ENCODE results near the gene ADAM12. TPM values are rescaled to one million over a fixed set of nuclear protein-coding genes. Genes with fewer than 3 reads are reported as not detected.

Gene ADAM12
- total RNA-seq, 1 experiment from 2014 or later, result not detected

- H3K4me1 Mint-ChIP-seq (ENCODE audit: low read depth, unreplicated experiment), result no peaks in the 10 kb centered on the region
- intact Hi-C loops (cut with micrococcal nuclease; ENCODE audit: unreplicated experiment), result no loop called here
- no peaks in the 10 kb centered on the region for H3K9me3 Mint-ChIP-seq (ENCODE audit: low read depth, unreplicated experiment)
- no peak overlapping the region for H3K27ac Mint-ChIP-seq (ENCODE audit: unreplicated experiment)
- DNase-seq, result no peak
- no peak overlapping the region for H3K4me3 Mint-ChIP-seq (ENCODE audit: low read depth, unreplicated experiment)
- no peak for TF ChIP-seq CTCF (IDR thresholded peaks at IDR 0.05; ENCODE audit: unreplicated experiment)
- BruUV-seq (replicated peaks), result no TSS peak
- CTCF ChIA-PET, result no interaction called here
- H3K27me3 Mint-ChIP-seq (ENCODE audit: unreplicated experiment), result peaks cover 14% of the 10 kb centered on the region
- H3K36me3 Mint-ChIP-seq (ENCODE audit: insufficient read depth, unreplicated experiment), result no peaks in the 10 kb centered on the region
Observed at GRCh38 chr10:126243971-126244370, 144.3 kb downstream of the ADAM12 start.

GRCh38 chr10:126243306-126243705 is 145.0 kb downstream of the ADAM12 start:
- no peak for TF ChIP-seq CTCF (IDR thresholded peaks at IDR 0.05; ENCODE audit: unreplicated experiment)
- no peaks in the 10 kb centered on the region for H3K4me1 Mint-ChIP-seq (ENCODE audit: low read depth, unreplicated experiment)
- CTCF ChIA-PET, result no interaction called here
- no TSS peak for BruUV-seq (replicated peaks)
- DNase-seq, result no peak
- intact Hi-C loops (cut with micrococcal nuclease; ENCODE audit: unreplicated experiment), result no loop called here
- no peaks in the 10 kb centered on the region for H3K36me3 Mint-ChIP-seq (ENCODE audit: insufficient read depth, unreplicated experiment)
- H3K27ac Mint-ChIP-seq (ENCODE audit: unreplicated experiment), result no peak overlapping the region
- no peak overlapping the region for H3K4me3 Mint-ChIP-seq (ENCODE audit: low read depth, unreplicated experiment)
- peaks cover 14% of the 10 kb centered on the region for H3K27me3 Mint-ChIP-seq (ENCODE audit: unreplicated experiment)
- H3K9me3 Mint-ChIP-seq (ENCODE audit: low read depth, unreplicated experiment), result no peaks in the 10 kb centered on the region

DNA sequence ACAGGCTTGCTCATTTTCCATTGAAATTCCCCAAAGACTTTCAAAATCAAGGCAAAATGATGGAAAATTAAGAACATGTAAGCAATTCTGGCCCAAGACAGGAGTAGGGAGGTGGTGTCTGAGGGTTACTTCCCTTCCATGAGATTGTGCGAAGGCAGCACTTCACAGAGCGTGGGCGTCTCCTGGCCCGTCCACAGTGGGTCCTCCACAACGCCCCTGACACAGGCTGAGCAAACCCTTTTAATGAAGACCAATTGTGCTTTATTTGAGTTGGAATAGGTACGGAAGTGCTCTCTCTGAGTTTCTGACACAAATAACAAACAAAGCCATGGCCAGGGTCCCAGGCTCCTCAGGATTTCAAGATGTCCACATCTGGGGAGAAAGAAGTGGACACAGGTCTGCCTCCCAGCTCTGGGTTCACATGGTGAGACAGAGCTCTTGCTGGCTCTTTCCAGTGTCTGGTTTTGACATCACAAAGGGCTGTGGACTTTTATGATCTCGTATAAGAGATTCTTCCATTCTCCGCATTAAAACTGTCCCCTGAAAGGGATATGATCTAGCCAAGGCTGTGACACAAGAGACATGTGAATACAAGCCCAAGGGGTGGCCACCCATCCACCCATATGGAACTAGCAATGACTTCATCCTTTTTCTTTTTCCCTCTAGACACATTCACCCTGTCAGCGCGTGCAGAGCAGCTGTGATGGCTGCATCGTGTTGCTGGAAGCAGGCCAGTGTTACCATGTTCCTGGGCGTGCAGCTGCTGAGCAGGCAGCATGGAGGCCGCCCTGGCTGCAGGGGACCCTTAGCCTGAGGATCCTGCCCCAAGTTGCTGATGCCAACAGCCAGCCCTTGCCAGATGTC is 145.6 kb downstream of the ADAM12 start:
- no TSS peak for BruUV-seq (replicated peaks)
- no peak for TF ChIP-seq CTCF (IDR thresholded peaks at IDR 0.05; ENCODE audit: unreplicated experiment)
- no peaks in the 10 kb centered on the region for H3K9me3 Mint-ChIP-seq (ENCODE audit: low read depth, unreplicated experiment)
- H3K36me3 Mint-ChIP-seq (ENCODE audit: insufficient read depth, unreplicated experiment), result no peaks in the 10 kb centered on the region
- peaks cover 17% of the 10 kb centered on the region for H3K27me3 Mint-ChIP-seq (ENCODE audit: unreplicated experiment)
- H3K4me3 Mint-ChIP-seq (ENCODE audit: low read depth, unreplicated experiment), result no peak overlapping the region
- intact Hi-C loops (cut with micrococcal nuclease; ENCODE audit: unreplicated experiment), result no loop called here
- H3K27ac Mint-ChIP-seq (ENCODE audit: unreplicated experiment), result no peak overlapping the region
- no peaks in the 10 kb centered on the region for H3K4me1 Mint-ChIP-seq (ENCODE audit: low read depth, unreplicated experiment)
- DNase-seq, result no peak
- CTCF ChIA-PET, result no interaction called here

- H3K36me3 Mint-ChIP-seq (ENCODE audit: insufficient read depth, unreplicated experiment), result no peaks in the 10 kb centered on the region
- BruUV-seq (replicated peaks), result no TSS peak
- no peak overlapping the region for H3K27ac Mint-ChIP-seq (ENCODE audit: unreplicated experiment)
- H3K9me3 Mint-ChIP-seq (ENCODE audit: low read depth, unreplicated experiment), result no peaks in the 10 kb centered on the region
- peaks cover 29% of the 10 kb centered on the region for H3K27me3 Mint-ChIP-seq (ENCODE audit: unreplicated experiment)
- intact Hi-C loops (cut with micrococcal nuclease; ENCODE audit: unreplicated experiment), result no loop called here
- CTCF ChIA-PET, result no interaction called here
- H3K4me1 Mint-ChIP-seq (ENCODE audit: low read depth, unreplicated experiment), result no peaks in the 10 kb centered on the region
- TF ChIP-seq CTCF (IDR thresholded peaks at IDR 0.05; ENCODE audit: unreplicated experiment), result no peak
- H3K4me3 Mint-ChIP-seq (ENCODE audit: low read depth, unreplicated experiment), result no peak overlapping the region
- no peak for DNase-seq
Observed at GRCh38 chr10:126240483-126240882, 147.8 kb downstream of the ADAM12 start.

All from Calu3 (cell line).